ENCODE data around the gene OPHN1.

- TF ChIP-seq CTCF (IDR thresholded peaks at IDR 0.05) (no peak), POLR2A (IDR thresholded peaks at IDR 0.05) (no peak)
Measured at GRCh38 chrX:68286076-68286475, 147.2 kb downstream of the OPHN1 start.

Measured in lower leg skin (tissue), 3 donors.